Coronary artery (tissue), 2 donors: Measurements from ENCODE around the gene KIAA0930.
"Not testable (repeated sequence)": the region's sequence is repeated elsewhere in the genome, so short reads cannot be mapped to it uniquely, and the experiment has no call there.

ENCODE experiments used
- DNase-seq: peaks from one replicate; pipeline ENCODE4 v3.0.0-alpha.2; 2017; ENCODE audit warnings: low spot score
- H3K27ac ChIP-seq, 2 donors: fragments of 200-600 bp; sonication (generic); one replicate each; pipeline ENCODE4 v1.5.1; 2016 to 2019
- H3K4me3 ChIP-seq: fragments of 200-600 bp; sonication (generic); 2 replicates; pipeline ENCODE4 v1.5.1; 2016; ENCODE audit warnings: mild to moderate bottlenecking, moderate library complexity
- CTCF ChIP-seq: fragments of 200-600 bp; sonication (generic); IDR thresholded peaks from one replicate; pipeline ENCODE4 v1.5.1; 2019; ENCODE audit warnings: antibody characterized with exemption

The KIAA0930 gene

GRCh38 chr22:45198463-45198795 is 42.3 kb downstream of the KIAA0930 start:
- TF ChIP-seq CTCF = no peak

DNA sequence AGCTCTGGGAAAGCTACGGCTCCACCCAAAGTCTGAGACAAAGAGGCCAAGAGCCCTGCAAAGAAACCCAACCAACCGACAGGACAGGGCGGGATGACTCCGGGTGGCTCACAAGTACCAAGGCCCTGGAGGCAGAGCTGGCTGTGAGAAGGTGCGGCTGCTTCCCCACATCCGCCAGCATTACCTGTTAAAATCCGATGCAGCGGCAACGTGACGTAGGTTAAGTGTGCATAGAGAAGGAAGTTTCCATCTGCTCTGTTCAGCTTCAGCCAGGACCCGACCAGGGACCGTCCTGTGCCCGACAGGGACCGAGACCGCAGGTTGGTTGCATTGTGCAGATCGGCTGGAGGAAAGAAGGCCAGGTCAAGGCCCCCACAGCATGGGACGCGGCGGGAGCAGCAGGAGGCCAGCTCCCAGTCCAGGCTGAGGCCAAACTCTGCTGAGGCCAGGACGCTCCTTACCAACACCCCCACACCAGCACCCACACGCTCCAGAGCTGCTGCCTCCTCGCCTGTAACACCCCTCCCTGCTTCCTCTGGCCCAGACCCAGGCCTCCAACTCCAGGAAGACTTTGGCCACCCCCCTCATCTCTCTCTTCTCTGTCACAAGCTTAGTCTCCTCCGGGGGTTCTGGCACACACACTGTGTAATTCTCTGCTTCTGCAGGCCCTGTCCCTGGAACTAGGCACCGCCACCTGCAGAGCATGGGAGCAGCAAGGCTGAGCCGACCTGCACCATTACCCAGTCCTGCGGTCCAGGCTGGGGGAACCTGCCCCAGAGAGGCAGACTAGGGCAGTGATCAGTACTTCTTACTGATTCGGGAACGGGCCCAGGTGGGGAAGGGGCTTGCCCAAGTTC is 42.9 kb downstream of the KIAA0930 start:
- H3K4me3 ChIP-seq = no peak overlapping the region
- TF ChIP-seq CTCF = no peak
- DNase-seq = no peak
- no peak overlapping the region for H3K27ac ChIP-seq

More at GRCh38 chr22:45198463-45198795, 42.3 kb downstream of the KIAA0930 start:
- DNase-seq = no peak
- H3K4me3 ChIP-seq = no peak overlapping the region
- no peak overlapping the region for H3K27ac ChIP-seq

DNA sequence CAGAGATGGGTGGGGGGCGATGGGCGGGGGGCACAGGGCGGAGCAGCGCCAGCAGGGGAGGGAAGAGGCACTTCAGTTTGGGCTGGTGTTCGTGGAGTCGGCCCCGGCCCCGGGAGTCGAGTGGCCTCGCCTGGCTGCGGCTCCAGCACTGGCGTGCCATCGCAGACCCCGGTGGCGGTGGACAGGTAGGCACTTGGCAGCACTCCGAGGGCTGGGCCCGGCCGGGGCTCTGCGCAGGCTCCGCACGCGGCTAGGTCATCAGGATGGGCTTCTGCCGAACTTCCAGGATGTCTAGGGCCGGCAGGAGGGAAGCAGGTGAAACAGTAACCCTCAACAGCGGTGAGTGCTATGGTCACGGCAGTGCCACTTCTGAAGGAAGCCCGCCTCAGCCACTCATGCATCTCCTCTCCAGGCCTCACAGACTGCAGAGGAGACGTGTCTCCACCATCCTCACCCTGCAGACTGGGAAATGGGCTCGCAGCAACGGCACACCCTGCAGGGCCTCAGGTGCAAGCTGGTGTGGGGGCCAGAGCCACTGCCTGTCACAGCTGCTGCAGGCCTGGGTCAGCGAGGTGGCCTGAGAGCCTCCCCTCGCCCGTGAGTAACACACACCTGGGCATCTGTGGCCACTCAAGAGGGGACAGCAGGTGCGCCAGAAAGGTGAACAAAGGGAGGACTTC is 43.6 kb downstream of the KIAA0930 start:
- TF ChIP-seq CTCF = no peak
- Histone ChIP-seq H3K27ac (no peak overlapping the region), H3K4me3 (no peak overlapping the region)
- DNase-seq = no peak

DNA sequence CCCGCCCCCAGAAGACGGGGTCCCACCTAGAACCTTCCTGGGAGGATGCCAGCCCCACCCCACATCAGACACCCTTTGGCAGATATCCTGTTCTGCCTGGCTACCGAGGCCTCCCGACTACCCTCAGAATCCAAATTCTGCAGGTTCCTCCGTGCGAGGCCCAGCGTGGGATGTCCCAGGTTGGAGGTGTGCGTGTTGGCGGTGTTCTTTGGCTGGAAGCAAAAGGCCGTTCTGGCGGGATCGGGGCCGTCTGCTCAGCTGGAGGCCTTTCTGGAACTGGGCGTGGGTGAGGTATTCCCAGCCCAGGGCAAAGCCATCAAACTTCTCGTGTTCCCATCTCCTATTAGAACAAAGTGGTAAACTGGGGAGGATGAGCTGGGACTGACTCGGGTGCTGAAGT is 44.4 kb downstream of the KIAA0930 start:
- no peak overlapping the region for H3K4me3 ChIP-seq
- no peak overlapping the region for H3K27ac ChIP-seq
- DNase-seq = no peak
- no peak for TF ChIP-seq CTCF

- DNase-seq = no peak
- no peak overlapping the region for H3K27ac ChIP-seq
- TF ChIP-seq CTCF = no peak
- no peak overlapping the region for H3K4me3 ChIP-seq
Observed at GRCh38 chr22:45195616-45196015, 45.1 kb downstream of the KIAA0930 start.

DNA sequence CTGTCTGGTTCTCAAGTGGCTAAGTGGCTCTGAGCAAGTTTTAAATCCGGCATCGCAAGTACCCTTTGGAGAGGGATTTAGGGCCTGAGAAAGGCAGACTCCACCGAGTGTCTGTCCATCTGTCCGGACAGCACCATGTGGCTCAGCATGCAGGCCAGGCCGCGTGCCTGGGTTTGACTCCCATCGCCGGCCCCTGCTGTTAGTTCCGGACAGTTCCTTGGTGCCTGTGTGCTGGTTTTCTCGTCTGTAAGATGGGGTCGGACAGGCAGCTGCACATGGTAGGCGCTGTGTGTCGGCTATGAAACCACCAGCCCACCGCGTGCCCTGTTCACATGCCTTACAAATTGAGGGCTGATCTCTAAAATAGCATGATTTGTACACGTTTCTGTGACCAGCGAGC is 46.0 kb downstream of the KIAA0930 start:
- no peak for DNase-seq
- Histone ChIP-seq H3K4me3 (no peak overlapping the region), H3K27ac (no peak overlapping the region)
- TF ChIP-seq CTCF = no peak

GRCh38 chr22:45192701-45193187 is 48.0 kb downstream of the KIAA0930 start:
- DNase-seq = no peak
- no peak overlapping the region for H3K27ac ChIP-seq
- TF ChIP-seq CTCF = no peak

GRCh38 chr22:45191746-45192145 is 48.9 kb downstream of the KIAA0930 start:
- not testable (repeated sequence) for H3K4me3 ChIP-seq, DNase-seq, H3K27ac ChIP-seq

More at GRCh38 chr22:45192701-45193187, 48.0 kb downstream of the KIAA0930 start:
- no peak overlapping the region for H3K4me3 ChIP-seq
